ENCODE data around the gene HERC6. TPM values are rescaled to one million over a fixed set of nuclear protein-coding genes. Genes with fewer than 3 reads are reported as not detected.

Gene HERC6
- total RNA-seq (2014; rRNA removed; shearing (Covaris generic)) (6.5 and 7.3 TPM in 2 replicates), polyA plus RNA-seq (2016; fragmentation: Nextera tagmentation; extraction: Ambion mirVana) (2.8 and 3.4 TPM in 2 replicates)
- long read RNA-seq, partial matches to known transcripts: 1 of 2 reads
- long read RNA-seq, other reads (novel, unspliced or antisense): 0 of 2 reads

DNA sequence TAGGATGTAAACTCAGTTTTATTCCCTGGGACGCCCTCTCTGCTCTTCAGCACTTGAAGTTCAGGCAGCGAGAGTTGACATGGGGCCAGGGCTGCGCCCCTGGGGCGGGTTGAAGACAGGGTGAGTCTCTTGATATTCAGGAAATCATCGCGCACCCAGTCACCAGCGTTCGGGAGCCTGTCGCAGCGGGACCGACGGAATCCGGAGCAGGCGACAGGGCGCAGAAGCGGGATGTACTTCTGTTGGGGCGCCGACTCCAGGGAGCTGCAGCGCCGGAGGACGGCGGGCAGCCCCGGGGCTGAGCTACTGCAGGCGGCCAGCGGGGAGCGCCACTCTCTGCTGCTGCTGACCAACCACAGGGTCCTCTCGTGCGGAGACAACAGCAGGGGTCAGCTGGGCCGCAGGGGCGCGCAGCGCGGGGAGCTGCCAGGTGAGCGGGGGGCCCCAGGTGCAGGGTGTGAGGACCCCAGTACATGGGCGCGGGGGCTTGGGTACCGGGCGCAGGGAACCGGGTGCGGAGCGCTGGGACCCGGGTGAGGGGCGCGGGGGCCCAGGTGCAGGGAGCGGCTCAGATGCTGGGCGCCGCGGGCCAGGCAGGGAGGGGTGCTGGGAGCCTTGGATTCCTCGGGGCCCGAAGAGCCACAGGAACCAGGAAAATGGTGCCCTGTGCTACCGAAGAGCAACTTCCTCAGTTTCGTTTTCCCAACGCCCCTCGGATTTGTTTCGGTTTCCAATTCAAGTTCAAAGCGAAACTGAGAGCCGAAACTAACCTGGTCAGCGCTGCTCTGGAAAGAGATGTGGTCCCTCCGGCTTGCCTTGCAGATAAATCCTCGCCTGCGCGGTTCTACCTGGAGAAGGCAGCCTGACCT, at the start of gene HERC6:
Gene HERC6 (plus strand): TSS at position 162 of the 869 bp plus-strand sequence. CDS start 70 bp downstream, at position 232.
- TF ChIP-seq, protein P1, sequence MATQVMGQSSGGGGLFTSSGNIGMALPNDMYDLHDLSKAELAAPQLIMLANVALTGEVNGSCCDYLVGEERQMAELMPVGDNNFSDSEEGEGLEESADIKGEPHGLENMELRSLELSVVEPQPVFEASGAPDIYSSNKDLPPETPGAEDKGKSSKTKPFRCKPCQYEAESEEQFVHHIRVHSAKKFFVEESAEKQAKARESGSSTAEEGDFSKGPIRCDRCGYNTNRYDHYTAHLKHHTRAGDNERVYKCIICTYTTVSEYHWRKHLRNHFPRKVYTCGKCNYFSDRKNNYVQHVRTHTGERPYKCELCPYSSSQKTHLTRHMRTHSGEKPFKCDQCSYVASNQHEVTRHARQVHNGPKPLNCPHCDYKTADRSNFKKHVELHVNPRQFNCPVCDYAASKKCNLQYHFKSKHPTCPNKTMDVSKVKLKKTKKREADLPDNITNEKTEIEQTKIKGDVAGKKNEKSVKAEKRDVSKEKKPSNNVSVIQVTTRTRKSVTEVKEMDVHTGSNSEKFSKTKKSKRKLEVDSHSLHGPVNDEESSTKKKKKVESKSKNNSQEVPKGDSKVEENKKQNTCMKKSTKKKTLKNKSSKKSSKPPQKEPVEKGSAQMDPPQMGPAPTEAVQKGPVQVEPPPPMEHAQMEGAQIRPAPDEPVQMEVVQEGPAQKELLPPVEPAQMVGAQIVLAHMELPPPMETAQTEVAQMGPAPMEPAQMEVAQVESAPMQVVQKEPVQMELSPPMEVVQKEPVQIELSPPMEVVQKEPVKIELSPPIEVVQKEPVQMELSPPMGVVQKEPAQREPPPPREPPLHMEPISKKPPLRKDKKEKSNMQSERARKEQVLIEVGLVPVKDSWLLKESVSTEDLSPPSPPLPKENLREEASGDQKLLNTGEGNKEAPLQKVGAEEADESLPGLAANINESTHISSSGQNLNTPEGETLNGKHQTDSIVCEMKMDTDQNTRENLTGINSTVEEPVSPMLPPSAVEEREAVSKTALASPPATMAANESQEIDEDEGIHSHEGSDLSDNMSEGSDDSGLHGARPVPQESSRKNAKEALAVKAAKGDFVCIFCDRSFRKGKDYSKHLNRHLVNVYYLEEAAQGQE (IDR thresholded peaks at IDR 0.05; ENCODE audit: unreplicated experiment): no peak
- TF ChIP-seq STAT1 (IDR thresholded peaks at IDR 0.05; ENCODE audit: unreplicated experiment): no peak
- TF ChIP-seq POLR2AphosphoS5 (IDR thresholded peaks at IDR 0.05; ENCODE audit: low read depth): peak; percentile 52
- TF ChIP-seq, protein P2, sequence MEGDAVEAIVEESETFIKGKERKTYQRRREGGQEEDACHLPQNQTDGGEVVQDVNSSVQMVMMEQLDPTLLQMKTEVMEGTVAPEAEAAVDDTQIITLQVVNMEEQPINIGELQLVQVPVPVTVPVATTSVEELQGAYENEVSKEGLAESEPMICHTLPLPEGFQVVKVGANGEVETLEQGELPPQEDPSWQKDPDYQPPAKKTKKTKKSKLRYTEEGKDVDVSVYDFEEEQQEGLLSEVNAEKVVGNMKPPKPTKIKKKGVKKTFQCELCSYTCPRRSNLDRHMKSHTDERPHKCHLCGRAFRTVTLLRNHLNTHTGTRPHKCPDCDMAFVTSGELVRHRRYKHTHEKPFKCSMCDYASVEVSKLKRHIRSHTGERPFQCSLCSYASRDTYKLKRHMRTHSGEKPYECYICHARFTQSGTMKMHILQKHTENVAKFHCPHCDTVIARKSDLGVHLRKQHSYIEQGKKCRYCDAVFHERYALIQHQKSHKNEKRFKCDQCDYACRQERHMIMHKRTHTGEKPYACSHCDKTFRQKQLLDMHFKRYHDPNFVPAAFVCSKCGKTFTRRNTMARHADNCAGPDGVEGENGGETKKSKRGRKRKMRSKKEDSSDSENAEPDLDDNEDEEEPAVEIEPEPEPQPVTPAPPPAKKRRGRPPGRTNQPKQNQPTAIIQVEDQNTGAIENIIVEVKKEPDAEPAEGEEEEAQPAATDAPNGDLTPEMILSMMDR (conservative IDR thresholded peaks at IDR 0.05; ENCODE audit: low read depth in 2 of 2): peak; percentile 62 to 68
- TF ChIP-seq NANOG (IDR thresholded peaks at IDR 0.05; ENCODE audit: borderline replicate concordance): no peak
- TF ChIP-seq ZNF114 (CRISPR knock-in tag; IDR thresholded peaks at IDR 0.05): no peak
- no peak for TF ChIP-seq JUNB (IDR thresholded peaks at IDR 0.05; ENCODE audit: unreplicated experiment)
- TF ChIP-seq CREB1 (CRISPR knock-in tag; IDR thresholded peaks at IDR 0.05; ENCODE audit: low read depth): no peak
- TF ChIP-seq, protein P3, sequence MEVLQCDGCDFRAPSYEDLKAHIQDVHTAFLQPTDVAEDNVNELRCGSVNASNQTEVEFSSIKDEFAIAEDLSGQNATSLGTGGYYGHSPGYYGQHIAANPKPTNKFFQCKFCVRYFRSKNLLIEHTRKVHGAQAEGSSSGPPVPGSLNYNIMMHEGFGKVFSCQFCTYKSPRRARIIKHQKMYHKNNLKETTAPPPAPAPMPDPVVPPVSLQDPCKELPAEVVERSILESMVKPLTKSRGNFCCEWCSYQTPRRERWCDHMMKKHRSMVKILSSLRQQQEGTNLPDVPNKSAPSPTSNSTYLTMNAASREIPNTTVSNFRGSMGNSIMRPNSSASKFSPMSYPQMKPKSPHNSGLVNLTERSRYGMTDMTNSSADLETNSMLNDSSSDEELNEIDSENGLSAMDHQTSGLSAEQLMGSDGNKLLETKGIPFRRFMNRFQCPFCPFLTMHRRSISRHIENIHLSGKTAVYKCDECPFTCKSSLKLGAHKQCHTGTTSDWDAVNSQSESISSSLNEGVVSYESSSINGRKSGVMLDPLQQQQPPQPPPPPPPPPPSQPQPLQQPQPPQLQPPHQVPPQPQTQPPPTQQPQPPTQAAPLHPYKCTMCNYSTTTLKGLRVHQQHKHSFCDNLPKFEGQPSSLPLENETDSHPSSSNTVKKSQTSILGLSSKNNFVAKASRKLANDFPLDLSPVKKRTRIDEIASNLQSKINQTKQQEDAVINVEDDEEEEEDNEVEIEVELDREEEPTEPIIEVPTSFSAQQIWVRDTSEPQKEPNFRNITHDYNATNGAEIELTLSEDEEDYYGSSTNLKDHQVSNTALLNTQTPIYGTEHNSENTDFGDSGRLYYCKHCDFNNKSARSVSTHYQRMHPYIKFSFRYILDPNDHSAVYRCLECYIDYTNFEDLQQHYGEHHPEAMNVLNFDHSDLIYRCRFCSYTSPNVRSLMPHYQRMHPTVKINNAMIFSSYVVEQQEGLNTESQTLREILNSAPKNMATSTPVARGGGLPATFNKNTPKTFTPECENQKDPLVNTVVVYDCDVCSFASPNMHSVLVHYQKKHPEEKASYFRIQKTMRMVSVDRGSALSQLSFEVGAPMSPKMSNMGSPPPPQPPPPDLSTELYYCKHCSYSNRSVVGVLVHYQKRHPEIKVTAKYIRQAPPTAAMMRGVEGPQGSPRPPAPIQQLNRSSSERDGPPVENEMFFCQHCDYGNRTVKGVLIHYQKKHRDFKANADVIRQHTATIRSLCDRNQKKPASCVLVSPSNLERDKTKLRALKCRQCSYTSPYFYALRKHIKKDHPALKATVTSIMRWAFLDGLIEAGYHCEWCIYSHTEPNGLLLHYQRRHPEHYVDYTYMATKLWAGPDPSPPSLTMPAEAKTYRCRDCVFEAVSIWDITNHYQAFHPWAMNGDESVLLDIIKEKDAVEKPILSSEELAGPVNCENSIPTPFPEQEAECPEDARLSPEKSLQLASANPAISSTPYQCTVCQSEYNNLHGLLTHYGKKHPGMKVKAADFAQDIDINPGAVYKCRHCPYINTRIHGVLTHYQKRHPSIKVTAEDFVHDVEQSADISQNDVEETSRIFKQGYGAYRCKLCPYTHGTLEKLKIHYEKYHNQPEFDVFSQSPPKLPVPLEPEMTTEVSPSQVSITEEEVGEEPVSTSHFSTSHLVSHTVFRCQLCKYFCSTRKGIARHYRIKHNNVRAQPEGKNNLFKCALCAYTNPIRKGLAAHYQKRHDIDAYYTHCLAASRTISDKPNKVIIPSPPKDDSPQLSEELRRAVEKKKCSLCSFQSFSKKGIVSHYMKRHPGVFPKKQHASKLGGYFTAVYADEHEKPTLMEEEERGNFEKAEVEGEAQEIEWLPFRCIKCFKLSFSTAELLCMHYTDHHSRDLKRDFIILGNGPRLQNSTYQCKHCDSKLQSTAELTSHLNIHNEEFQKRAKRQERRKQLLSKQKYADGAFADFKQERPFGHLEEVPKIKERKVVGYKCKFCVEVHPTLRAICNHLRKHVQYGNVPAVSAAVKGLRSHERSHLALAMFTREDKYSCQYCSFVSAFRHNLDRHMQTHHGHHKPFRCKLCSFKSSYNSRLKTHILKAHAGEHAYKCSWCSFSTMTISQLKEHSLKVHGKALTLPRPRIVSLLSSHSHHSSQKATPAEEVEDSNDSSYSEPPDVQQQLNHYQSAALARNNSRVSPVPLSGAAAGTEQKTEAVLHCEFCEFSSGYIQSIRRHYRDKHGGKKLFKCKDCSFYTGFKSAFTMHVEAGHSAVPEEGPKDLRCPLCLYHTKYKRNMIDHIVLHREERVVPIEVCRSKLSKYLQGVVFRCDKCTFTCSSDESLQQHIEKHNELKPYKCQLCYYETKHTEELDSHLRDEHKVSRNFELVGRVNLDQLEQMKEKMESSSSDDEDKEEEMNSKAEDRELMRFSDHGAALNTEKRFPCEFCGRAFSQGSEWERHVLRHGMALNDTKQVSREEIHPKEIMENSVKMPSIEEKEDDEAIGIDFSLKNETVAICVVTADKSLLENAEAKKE (CRISPR knock-in tag; IDR thresholded peaks at IDR 0.05): no peak
- TF ChIP-seq, protein P4, sequence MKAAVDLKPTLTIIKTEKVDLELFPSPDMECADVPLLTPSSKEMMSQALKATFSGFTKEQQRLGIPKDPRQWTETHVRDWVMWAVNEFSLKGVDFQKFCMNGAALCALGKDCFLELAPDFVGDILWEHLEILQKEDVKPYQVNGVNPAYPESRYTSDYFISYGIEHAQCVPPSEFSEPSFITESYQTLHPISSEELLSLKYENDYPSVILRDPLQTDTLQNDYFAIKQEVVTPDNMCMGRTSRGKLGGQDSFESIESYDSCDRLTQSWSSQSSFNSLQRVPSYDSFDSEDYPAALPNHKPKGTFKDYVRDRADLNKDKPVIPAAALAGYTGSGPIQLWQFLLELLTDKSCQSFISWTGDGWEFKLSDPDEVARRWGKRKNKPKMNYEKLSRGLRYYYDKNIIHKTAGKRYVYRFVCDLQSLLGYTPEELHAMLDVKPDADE (IDR thresholded peaks at IDR 0.05): no peak
- no peak for TF ChIP-seq EZH2 (IDR thresholded peaks at IDR 0.05; ENCODE audit: low read depth, unreplicated experiment)
- H3K9me3 Mint-ChIP-seq: no peaks in the 10 kb centered on the region
- no peaks in the 10 kb centered on the region for H3K36me3 Mint-ChIP-seq (ENCODE audit: low read depth)
- peak within 1 kb of the TSS; percentile 94 for H3K27ac Mint-ChIP-seq
- Histone ChIP-seq H3K27me3 (ENCODE audit: insufficient read depth) (peaks cover 16% of the 10 kb centered on the region), H2AFZ (peak within 1 kb of the TSS; percentile 97), H3F3A (replicated peaks; ENCODE audit: low read depth) (no peaks in the 10 kb centered on the region), H4K20me1 (replicated peaks; ENCODE audit: insufficient read depth) (no peaks in the 10 kb centered on the region), H3K27ac (ENCODE audit: low read depth) (peak within 1 kb of the TSS; percentile 57; the same call in 1 of the 2 replicates), H3K4me3 (peak within 1 kb of the TSS; percentile 90), H3K36me3 (ENCODE audit: insufficient read depth) (no peaks in the 10 kb centered on the region), H3K79me2 (replicated peaks; ENCODE audit: insufficient read depth) (no peaks in the 10 kb centered on the region), H3K9me2 (ENCODE audit: insufficient read depth) (no peaks in the 10 kb centered on the region), H3K4me2 (peak within 1 kb of the TSS; percentile 89), H3K4me1 (ENCODE audit: insufficient read depth) (0 out of 2 replicates have a peak, but pooled peaks cover 3% of the 10 kb centered on the region)
- peaks cover 2% of the 10 kb centered on the region for H3K27me3 Mint-ChIP-seq (ENCODE audit: insufficient read depth, low read depth, poor library complexity)
- ATAC-seq (peak; percentile 96), DNase-seq (ENCODE audit: low spot score) (peak; percentile 93)
- peaks cover 2% of the 10 kb centered on the region; the same call in 2 of the 3 replicates for H3K4me1 Mint-ChIP-seq
- H3K4me3 Mint-ChIP-seq: peak within 1 kb of the TSS; percentile 86
